Osteocyte (in vitro differentiated cells): ENCODE results near the gene DENND1A. TPM values are rescaled to one million over a fixed set of nuclear protein-coding genes. Genes with fewer than 3 reads are reported as not detected.

Experiments used
- DNase-seq: peaks from one replicate; pipeline ENCODE4 v3.0.0; 2021; ENCODE audit warnings: mixed read lengths; ENCODE audit not compliant: unreplicated experiment; ENCODE audit errors: extremely low spot score
- H3K27ac Mint-ChIP-seq: one replicate; pipeline ENCODE4 v1.8.0; 2021; ENCODE audit warnings: mild to moderate bottlenecking, mixed read lengths; ENCODE audit not compliant: unreplicated experiment
- H3K27me3 Mint-ChIP-seq: one replicate; pipeline ENCODE4 v1.8.0; 2021; ENCODE audit warnings: mixed read lengths; ENCODE audit not compliant: unreplicated experiment
- H3K36me3 Mint-ChIP-seq: one replicate; pipeline ENCODE4 v1.8.0; 2021; ENCODE audit warnings: mixed read lengths; ENCODE audit not compliant: unreplicated experiment
- H3K4me1 Mint-ChIP-seq: one replicate; pipeline ENCODE4 v1.8.0; 2021; ENCODE audit warnings: mixed read lengths; ENCODE audit not compliant: unreplicated experiment
- H3K4me3 Mint-ChIP-seq: one replicate; pipeline ENCODE4 v1.8.0; 2021; ENCODE audit warnings: mild to moderate bottlenecking, moderate library complexity, mixed read lengths; ENCODE audit not compliant: unreplicated experiment
- H3K9me3 Mint-ChIP-seq: one replicate; pipeline ENCODE4 v1.8.0; 2021; ENCODE audit warnings: mixed read lengths; ENCODE audit not compliant: unreplicated experiment
- total RNA-seq: library from RNA; stranded (reverse); gene quantifications from 2 replicates; pipeline ENCODE4 v1.2.1, GENCODE V29; 2021
- TF ChIP-seq, protein P1 (sequence below): fragments of 200-600 bp; sonication (generic); IDR thresholded peaks from 2 replicates; pipeline ENCODE4 v1.5.0; 2021; ENCODE audit warnings: antibody characterized with exemption, mild to moderate bottlenecking, moderate library complexity

The DENND1A gene
- total RNA-seq, 1 donor from 2014 or later, result 19.8 TPM

DNA sequence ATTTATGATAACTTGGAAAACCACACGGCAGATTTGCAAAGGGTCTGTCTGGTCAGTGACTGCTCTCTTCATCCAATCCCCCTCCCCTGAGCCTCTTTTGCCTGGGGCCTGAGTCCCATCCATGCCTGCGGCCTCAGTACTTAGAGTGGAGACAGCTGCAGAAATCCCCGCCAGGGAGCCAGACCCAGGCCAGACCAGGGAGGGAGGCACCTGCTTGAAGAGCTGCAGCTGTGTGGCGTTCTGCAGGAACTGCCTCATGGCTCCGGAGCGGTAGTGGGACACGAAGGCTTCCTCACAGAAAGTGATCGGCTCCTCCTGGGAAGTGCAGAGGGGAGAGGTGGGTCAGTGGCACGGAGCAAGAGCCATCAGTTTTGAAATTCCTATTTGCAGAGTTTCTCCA lies 472.3 kb downstream of the DENND1A start:
- TF ChIP-seq, protein P1, sequence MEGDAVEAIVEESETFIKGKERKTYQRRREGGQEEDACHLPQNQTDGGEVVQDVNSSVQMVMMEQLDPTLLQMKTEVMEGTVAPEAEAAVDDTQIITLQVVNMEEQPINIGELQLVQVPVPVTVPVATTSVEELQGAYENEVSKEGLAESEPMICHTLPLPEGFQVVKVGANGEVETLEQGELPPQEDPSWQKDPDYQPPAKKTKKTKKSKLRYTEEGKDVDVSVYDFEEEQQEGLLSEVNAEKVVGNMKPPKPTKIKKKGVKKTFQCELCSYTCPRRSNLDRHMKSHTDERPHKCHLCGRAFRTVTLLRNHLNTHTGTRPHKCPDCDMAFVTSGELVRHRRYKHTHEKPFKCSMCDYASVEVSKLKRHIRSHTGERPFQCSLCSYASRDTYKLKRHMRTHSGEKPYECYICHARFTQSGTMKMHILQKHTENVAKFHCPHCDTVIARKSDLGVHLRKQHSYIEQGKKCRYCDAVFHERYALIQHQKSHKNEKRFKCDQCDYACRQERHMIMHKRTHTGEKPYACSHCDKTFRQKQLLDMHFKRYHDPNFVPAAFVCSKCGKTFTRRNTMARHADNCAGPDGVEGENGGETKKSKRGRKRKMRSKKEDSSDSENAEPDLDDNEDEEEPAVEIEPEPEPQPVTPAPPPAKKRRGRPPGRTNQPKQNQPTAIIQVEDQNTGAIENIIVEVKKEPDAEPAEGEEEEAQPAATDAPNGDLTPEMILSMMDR, result no peak
- H3K27ac Mint-ChIP-seq, result no peak overlapping the region
- no peaks in the 10 kb centered on the region for H3K27me3 Mint-ChIP-seq
- H3K9me3 Mint-ChIP-seq, result no peaks in the 10 kb centered on the region
- H3K4me1 Mint-ChIP-seq, result no peaks in the 10 kb centered on the region
- peaks cover 11% of the 10 kb centered on the region for H3K36me3 Mint-ChIP-seq
- H3K4me3 Mint-ChIP-seq, result no peak overlapping the region
- no peak for DNase-seq

DNA sequence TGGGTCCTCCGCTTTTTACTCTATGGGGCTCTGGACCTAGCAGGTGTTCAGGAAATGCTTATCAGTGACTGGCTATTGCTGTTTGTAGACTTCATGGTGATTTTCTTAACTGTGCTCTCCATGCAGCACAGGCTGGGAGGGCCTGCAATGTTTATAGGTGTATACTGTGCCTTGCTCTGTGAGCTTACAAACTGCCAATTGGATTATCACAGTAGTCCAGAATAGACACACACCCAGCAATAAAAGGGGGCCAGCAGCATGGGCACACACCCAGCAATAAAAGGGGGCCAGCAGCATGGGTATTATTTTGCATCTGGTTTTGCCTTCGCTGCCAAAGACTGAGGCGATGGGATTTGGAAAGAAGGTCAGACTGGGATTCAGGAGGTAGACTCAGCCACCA lies 473.9 kb downstream of the DENND1A start:
- Mint-ChIP-seq H3K36me3 (peaks cover 14% of the 10 kb centered on the region), H3K4me3 (no peak overlapping the region), H3K4me1 (no peaks in the 10 kb centered on the region), H3K9me3 (no peaks in the 10 kb centered on the region), H3K27ac (no peak overlapping the region), H3K27me3 (no peaks in the 10 kb centered on the region)
- no peak for DNase-seq
- TF ChIP-seq, protein P1, result no peak

- Mint-ChIP-seq H3K36me3 (peaks cover 20% of the 10 kb centered on the region), H3K27me3 (no peaks in the 10 kb centered on the region), H3K27ac (no peak overlapping the region), H3K4me1 (no peaks in the 10 kb centered on the region), H3K9me3 (no peaks in the 10 kb centered on the region), H3K4me3 (no peak overlapping the region)
- TF ChIP-seq, protein P1, result no peak
- no peak for DNase-seq
These were observed 474.7 kb downstream of the DENND1A start for GRCh38 chr9:123455187-123455586.

- no peak for DNase-seq
- no peak overlapping the region for H3K27ac Mint-ChIP-seq
- H3K4me1 Mint-ChIP-seq, result no peaks in the 10 kb centered on the region
- H3K9me3 Mint-ChIP-seq, result no peaks in the 10 kb centered on the region
- no peak overlapping the region for H3K4me3 Mint-ChIP-seq
- no peaks in the 10 kb centered on the region for H3K27me3 Mint-ChIP-seq
- H3K36me3 Mint-ChIP-seq, result peaks cover 20% of the 10 kb centered on the region
- TF ChIP-seq, protein P1, result no peak
These were observed 475.6 kb downstream of the DENND1A start for GRCh38 chr9:123454361-123454760.

DNA sequence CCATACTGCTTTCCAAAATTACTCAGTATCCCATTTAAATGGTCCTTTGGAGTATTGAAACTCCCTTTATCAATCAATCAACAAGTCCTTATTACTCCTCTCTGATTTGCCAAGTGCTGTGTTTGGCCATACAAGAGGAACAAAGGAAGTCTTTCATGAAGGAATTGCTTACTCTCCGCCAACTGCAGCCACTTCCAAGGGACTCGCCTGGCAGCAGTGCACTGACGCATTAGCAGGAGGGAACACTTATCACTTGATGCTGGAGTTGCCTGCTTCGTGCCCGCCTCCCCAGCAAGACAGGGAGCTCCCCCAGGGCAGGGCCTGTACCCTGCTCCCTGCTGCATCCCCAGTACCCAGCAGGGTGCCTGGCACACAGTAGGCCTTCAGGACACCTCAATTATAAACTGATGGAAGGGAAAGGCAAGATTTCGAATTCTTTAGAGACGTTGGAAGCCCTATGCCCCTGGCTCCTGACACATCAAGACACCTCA lies 476.1 kb downstream of the DENND1A start:
- no peaks in the 10 kb centered on the region for H3K4me1 Mint-ChIP-seq
- no peak overlapping the region for H3K27ac Mint-ChIP-seq
- no peaks in the 10 kb centered on the region for H3K27me3 Mint-ChIP-seq
- peaks cover 20% of the 10 kb centered on the region for H3K36me3 Mint-ChIP-seq
- no peaks in the 10 kb centered on the region for H3K9me3 Mint-ChIP-seq
- no peak overlapping the region for H3K4me3 Mint-ChIP-seq
- TF ChIP-seq, protein P1, result no peak
- DNase-seq, result no peak
